ENCODE results near the gene DYDC2.
"Not testable (repeated sequence)": the region's sequence is repeated elsewhere in the genome, so short reads cannot be mapped to it uniquely, and the experiment has no call there.

The DYDC2 gene

GRCh38 chr10:80414142-80414895 is 57.7 kb downstream of the DYDC2 start:
- no peak for DNase-seq

- DNase-seq: no peak
Observed at GRCh38 chr10:80415734-80416478, 59.3 kb downstream of the DYDC2 start.

- DNase-seq: no peak
Observed at GRCh38 chr10:80416479-80417098, 60.0 kb downstream of the DYDC2 start.

- not testable (repeated sequence) for DNase-seq
Observed at GRCh38 chr10:80417256-80417655, 60.7 kb downstream of the DYDC2 start.

All from T-helper 9 cell (primary cell).